ENCODE data around the gene TEFM. TPM values are rescaled to one million over a fixed set of nuclear protein-coding genes. Genes with fewer than 3 reads are reported as not detected.
"Not testable (repeated sequence)": the region's sequence is repeated elsewhere in the genome, so short reads cannot be mapped to it uniquely, and the experiment has no call there.

Gene TEFM
- total and polyA plus RNA-seq, 2 donors (not counting 1 experiment from before 2014, with no cell fraction given), result 10.9 to 11.1 TPM

DNA sequence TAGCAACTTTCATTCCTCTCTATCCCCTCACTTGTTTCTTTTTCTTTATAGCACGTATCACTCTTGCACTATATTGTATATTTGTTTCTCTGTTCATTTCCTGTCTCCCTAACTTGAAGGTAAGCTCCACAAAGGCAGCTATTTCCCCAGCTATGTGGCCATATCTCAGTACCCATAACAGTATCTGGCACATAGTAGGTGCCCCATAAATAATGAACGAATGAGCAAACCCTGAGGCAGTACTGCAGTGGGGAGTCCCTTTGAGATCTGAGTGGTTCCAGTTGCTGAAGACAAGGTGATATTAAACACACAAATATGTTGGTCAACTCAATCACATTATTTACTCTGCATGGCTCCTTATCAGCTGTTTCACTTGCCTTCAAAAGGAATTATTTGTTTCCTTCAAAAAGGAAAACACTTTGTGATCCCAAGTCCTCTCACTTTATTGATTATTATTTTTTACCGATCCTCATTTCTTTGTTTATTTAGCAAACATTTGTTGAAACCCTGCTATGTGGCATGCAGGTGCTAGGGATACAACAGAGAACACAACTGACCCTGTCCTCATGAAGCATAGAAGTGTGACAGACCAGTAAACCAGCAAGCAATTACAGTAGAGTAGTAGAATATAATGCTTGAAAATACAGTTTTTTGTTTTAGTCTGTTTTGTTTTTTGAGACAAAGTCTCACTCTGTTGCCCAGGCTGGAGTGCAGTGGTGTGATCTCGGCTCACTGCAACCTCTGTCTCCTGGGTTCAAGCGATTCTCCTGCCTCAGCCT lies 10.0 kb upstream of the TEFM start:
- H3K4me3 ChIP-seq (replicated peaks in 1 of 4; ENCODE audit: control extremely low read depth in 1 of 4, insufficient read depth in 1 of 4, low read depth in 3 of 4, low read length in 4 of 4), result no peak overlapping the region
- no peak overlapping the region for H2AFZ ChIP-seq (ENCODE audit: low read length)
- H3K9me3 ChIP-seq (ENCODE audit: control insufficient read depth, insufficient read depth, low read depth, low read length), result no peaks in the 10 kb centered on the region
- H3K27ac ChIP-seq (ENCODE audit: insufficient read depth, low read length), result no peak overlapping the region
- H3K9ac ChIP-seq (ENCODE audit: insufficient read depth, low read length), result no peak overlapping the region
- TF ChIP-seq EZH2 (IDR thresholded peaks at IDR 0.05; ENCODE audit: low read length, missing control alignments), result no peak
- TF ChIP-seq, protein P1, sequence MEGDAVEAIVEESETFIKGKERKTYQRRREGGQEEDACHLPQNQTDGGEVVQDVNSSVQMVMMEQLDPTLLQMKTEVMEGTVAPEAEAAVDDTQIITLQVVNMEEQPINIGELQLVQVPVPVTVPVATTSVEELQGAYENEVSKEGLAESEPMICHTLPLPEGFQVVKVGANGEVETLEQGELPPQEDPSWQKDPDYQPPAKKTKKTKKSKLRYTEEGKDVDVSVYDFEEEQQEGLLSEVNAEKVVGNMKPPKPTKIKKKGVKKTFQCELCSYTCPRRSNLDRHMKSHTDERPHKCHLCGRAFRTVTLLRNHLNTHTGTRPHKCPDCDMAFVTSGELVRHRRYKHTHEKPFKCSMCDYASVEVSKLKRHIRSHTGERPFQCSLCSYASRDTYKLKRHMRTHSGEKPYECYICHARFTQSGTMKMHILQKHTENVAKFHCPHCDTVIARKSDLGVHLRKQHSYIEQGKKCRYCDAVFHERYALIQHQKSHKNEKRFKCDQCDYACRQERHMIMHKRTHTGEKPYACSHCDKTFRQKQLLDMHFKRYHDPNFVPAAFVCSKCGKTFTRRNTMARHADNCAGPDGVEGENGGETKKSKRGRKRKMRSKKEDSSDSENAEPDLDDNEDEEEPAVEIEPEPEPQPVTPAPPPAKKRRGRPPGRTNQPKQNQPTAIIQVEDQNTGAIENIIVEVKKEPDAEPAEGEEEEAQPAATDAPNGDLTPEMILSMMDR (conservative IDR thresholded peaks at IDR 0.05 in 1 of 2, IDR thresholded peaks at IDR 0.05 in 1 of 2; ENCODE audit: low read depth in 1 of 2, low read length in 2 of 2), result no peak
- no peak overlapping the region for H3K4me2 ChIP-seq (ENCODE audit: extremely low read depth, insufficient read depth, low read length)
- no peak for DNase-seq (ENCODE audit: low read depth in 2 of 2)
- no peaks in the 10 kb centered on the region for H3K27me3 ChIP-seq (ENCODE audit: control insufficient read depth, insufficient read depth, low read length)
- peaks cover 8% of the 10 kb centered on the region for H3K4me1 ChIP-seq (ENCODE audit: control insufficient read depth, extremely low read depth, insufficient read depth, low read length)
- no peaks in the 10 kb centered on the region for H4K20me1 ChIP-seq (ENCODE audit: control insufficient read depth, extremely low read depth, insufficient read depth, low read length)
- H3K79me2 ChIP-seq (ENCODE audit: control insufficient read depth, insufficient read depth, low read length), result no peaks in the 10 kb centered on the region
- H3K36me3 ChIP-seq (ENCODE audit: control insufficient read depth, insufficient read depth, low read length), result no peaks in the 10 kb centered on the region

DNA sequence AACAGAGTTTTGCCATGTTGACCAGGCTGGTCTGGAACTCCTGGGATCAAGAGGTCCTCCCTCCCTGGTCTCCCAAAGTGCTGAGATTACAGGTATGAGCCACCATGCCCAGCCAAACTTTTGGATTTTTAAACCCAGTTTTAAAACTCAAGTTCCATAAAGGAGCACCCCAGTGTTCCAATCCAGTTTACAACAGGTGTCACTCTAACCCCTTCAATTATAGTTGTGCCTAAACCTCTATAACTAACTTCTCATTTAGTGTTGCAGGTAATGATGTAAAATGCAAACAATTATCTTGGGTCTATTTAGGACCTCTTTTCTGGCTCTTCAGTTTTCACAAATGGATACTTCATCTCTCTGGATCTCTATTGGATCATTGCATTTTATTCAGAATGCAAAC lies 7.9 kb upstream of the TEFM start:
- no peak overlapping the region for H2AFZ ChIP-seq (ENCODE audit: low read length)
- DNase-seq (ENCODE audit: low read depth in 2 of 2), result no peak
- TF ChIP-seq EZH2 (IDR thresholded peaks at IDR 0.05; ENCODE audit: low read length, missing control alignments), result no peak
- TF ChIP-seq, protein P1 (conservative IDR thresholded peaks at IDR 0.05 in 1 of 2, IDR thresholded peaks at IDR 0.05 in 1 of 2; ENCODE audit: low read depth in 1 of 2, low read length in 2 of 2), result no peak
- H3K36me3 ChIP-seq (ENCODE audit: control insufficient read depth, insufficient read depth, low read length), result no peaks in the 10 kb centered on the region
- H3K27ac ChIP-seq (ENCODE audit: insufficient read depth, low read length), result no peak overlapping the region
- no peaks in the 10 kb centered on the region for H3K79me2 ChIP-seq (ENCODE audit: control insufficient read depth, insufficient read depth, low read length)
- no peaks in the 10 kb centered on the region for H3K4me1 ChIP-seq (ENCODE audit: control insufficient read depth, extremely low read depth, insufficient read depth, low read length)
- H3K4me3 ChIP-seq (replicated peaks in 1 of 4; ENCODE audit: control extremely low read depth in 1 of 4, insufficient read depth in 1 of 4, low read depth in 3 of 4, low read length in 4 of 4), result no peak overlapping the region
- H3K9me3 ChIP-seq (ENCODE audit: control insufficient read depth, insufficient read depth, low read depth, low read length), result no peaks in the 10 kb centered on the region
- no peaks in the 10 kb centered on the region for H4K20me1 ChIP-seq (ENCODE audit: control insufficient read depth, extremely low read depth, insufficient read depth, low read length)
- no peak overlapping the region for H3K4me2 ChIP-seq (ENCODE audit: extremely low read depth, insufficient read depth, low read length)
- H3K9ac ChIP-seq (ENCODE audit: insufficient read depth, low read length), result no peak overlapping the region
- H3K27me3 ChIP-seq (ENCODE audit: control insufficient read depth, insufficient read depth, low read length), result no peaks in the 10 kb centered on the region

DNA sequence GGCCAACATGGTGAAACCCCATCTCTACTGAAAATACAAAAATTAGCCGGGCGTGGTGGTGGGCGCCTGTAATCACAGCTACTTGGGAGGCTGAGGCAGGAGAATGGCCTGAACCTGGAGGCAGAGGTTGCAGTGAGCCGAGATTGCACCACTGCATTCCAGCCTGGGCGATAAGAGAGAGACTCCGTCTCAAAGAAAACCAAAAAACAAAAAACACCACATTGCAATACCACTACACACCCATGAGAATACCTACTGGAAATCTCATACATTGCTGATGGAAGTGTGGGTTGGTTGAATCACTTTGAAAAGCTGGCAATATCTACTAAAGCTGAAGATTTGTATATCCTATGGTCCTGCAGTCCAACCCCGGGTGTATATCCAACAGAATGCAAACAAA lies 4.1 kb upstream of the TEFM start:
- not testable (repeated sequence) for H3K9ac ChIP-seq (ENCODE audit: insufficient read depth, low read length); DNase-seq (ENCODE audit: low read depth in 2 of 2); H3K4me3 ChIP-seq (replicated peaks in 1 of 4; ENCODE audit: control extremely low read depth in 1 of 4, insufficient read depth in 1 of 4, low read depth in 3 of 4, low read length in 4 of 4)

More for the DNA sequence above, 4.1 kb upstream of the TEFM start:
- not testable (repeated sequence) for H3K4me2 ChIP-seq (ENCODE audit: extremely low read depth, insufficient read depth, low read length); H4K20me1 ChIP-seq (ENCODE audit: control insufficient read depth, extremely low read depth, insufficient read depth, low read length); H2AFZ ChIP-seq (ENCODE audit: low read length); H3K4me1 ChIP-seq (ENCODE audit: control insufficient read depth, extremely low read depth, insufficient read depth, low read length); H3K27me3 ChIP-seq (ENCODE audit: control insufficient read depth, insufficient read depth, low read length); H3K27ac ChIP-seq (ENCODE audit: insufficient read depth, low read length); H3K9me3 ChIP-seq (ENCODE audit: control insufficient read depth, insufficient read depth, low read depth, low read length); H3K36me3 ChIP-seq (ENCODE audit: control insufficient read depth, insufficient read depth, low read length)
- peaks cover 11% of the 10 kb centered on the region for H3K79me2 ChIP-seq (ENCODE audit: control insufficient read depth, insufficient read depth, low read length)
